NCI-H1436 (cell line): Measurements from ENCODE around the gene ATP5ME.
"Not testable (repeated sequence)": the region's sequence is repeated elsewhere in the genome, so short reads cannot be mapped to it uniquely, and the experiment has no call there.

ENCODE experiments used
- DNase-seq: peaks from one replicate; lab custom pipeline; 2025; lab: John Stamatoyannopoulos, UW

ATP5ME gene

GRCh38 chr4:683247-683897, 9.3 kb upstream of the ATP5ME start:
- DNase-seq, result no peak

GRCh38 chr4:682490-683172, 8.6 kb upstream of the ATP5ME start:
- DNase-seq, result no peak

GRCh38 chr4:681736-682451, 7.8 kb upstream of the ATP5ME start:
- DNase-seq, result peak; percentile 75

GRCh38 chr4:680928-681645, 7.0 kb upstream of the ATP5ME start:
- no peak for DNase-seq

GRCh38 chr4:680551-680927, 6.5 kb upstream of the ATP5ME start:
- DNase-seq, result no peak

GRCh38 chr4:680091-680490, 6.0 kb upstream of the ATP5ME start:
- no peak for DNase-seq

GRCh38 chr4:679629-680028, 5.6 kb upstream of the ATP5ME start:
- no peak for DNase-seq

GRCh38 chr4:679104-679481, 5.0 kb upstream of the ATP5ME start:
- no peak for DNase-seq

- no peak for DNase-seq
Observed at GRCh38 chr4:678331-679103, 4.4 kb upstream of the ATP5ME start.

- no peak for DNase-seq
Observed at GRCh38 chr4:677431-678293, 3.6 kb upstream of the ATP5ME start.

- DNase-seq, result no peak
Observed at GRCh38 chr4:676871-677235, 2.8 kb upstream of the ATP5ME start.

- no peak for DNase-seq
Observed at GRCh38 chr4:675980-676870, 2.1 kb upstream of the ATP5ME start.

GRCh38 chr4:675036-675882, 1.2 kb upstream of the ATP5ME start:
- DNase-seq, result no peak

GRCh38 chr4:673349-674091, 556 bp downstream of the ATP5ME start:
- DNase-seq, result no peak

- no peak for DNase-seq
Observed at GRCh38 chr4:671769-672168, 2.3 kb downstream of the ATP5ME start.

- DNase-seq, result not testable (repeated sequence)
Observed at GRCh38 chr4:669806-670559, 4.1 kb downstream of the ATP5ME start.

- not testable (repeated sequence) for DNase-seq
Observed at GRCh38 chr4:668219-668618, 5.9 kb downstream of the ATP5ME start.

GRCh38 chr4:667545-667925, 6.5 kb downstream of the ATP5ME start:
- DNase-seq, result no peak
